Endothelial cell (in vitro differentiated cells): ENCODE measurements around the gene IGFBPL1. TPM values are rescaled to one million over a fixed set of nuclear protein-coding genes. Genes with fewer than 3 reads are reported as not detected.

ENCODE experiments used
- DNase-seq: peaks from one replicate; pipeline ENCODE4 v3.0.0; 2021; ENCODE audit warnings: low spot score
- H3K27ac Mint-ChIP-seq: one replicate; pipeline ENCODE4 v1.8.0; 2021; ENCODE audit warnings: mixed read lengths, inconsistent platforms; ENCODE audit not compliant: unreplicated experiment
- H3K27me3 Mint-ChIP-seq: one replicate; pipeline ENCODE4 v1.8.0; 2021; ENCODE audit warnings: mild to moderate bottlenecking, moderate library complexity, mixed read lengths, inconsistent platforms; ENCODE audit not compliant: unreplicated experiment
- H3K36me3 Mint-ChIP-seq: one replicate; pipeline ENCODE4 v1.8.0; 2021; ENCODE audit warnings: mild to moderate bottlenecking, low read depth, mixed read lengths, inconsistent platforms; ENCODE audit not compliant: unreplicated experiment
- H3K4me1 Mint-ChIP-seq: one replicate; pipeline ENCODE4 v1.8.0; 2021; ENCODE audit warnings: mild to moderate bottlenecking, mixed read lengths, inconsistent platforms; ENCODE audit not compliant: unreplicated experiment
- H3K4me3 Mint-ChIP-seq: one replicate; pipeline ENCODE4 v1.8.0; 2021; ENCODE audit warnings: mild to moderate bottlenecking, mixed read lengths, inconsistent platforms; ENCODE audit not compliant: unreplicated experiment
- H3K9me3 Mint-ChIP-seq: one replicate; pipeline ENCODE4 v1.8.0; 2021; ENCODE audit warnings: mixed read lengths, inconsistent platforms; ENCODE audit not compliant: unreplicated experiment
- CTCF ChIP-seq: fragments of 200-600 bp; sonication (generic); IDR thresholded peaks from one replicate; pipeline ENCODE4 v1.5.0; 2021; ENCODE audit warnings: antibody characterized with exemption; ENCODE audit not compliant: unreplicated experiment
- total RNA-seq: library from RNA; stranded (reverse); fragmentation: NEBNext Ultra II Directional; extraction: Animal tissue kit (Norgen Biotek cat#: 25700); gene quantifications from one replicate; pipeline ENCODE4 v1.2.1, GENCODE V29; 2021; ENCODE audit not compliant: unreplicated experiment

The IGFBPL1 gene
- total RNA-seq, 1 donor from 2014 or later = 9.1 TPM

- H3K4me3 Mint-ChIP-seq = no peak overlapping the region
- H3K27ac Mint-ChIP-seq = no peak overlapping the region
- H3K27me3 Mint-ChIP-seq = peaks cover 2% of the 10 kb centered on the region
- H3K4me1 Mint-ChIP-seq = peaks cover 12% of the 10 kb centered on the region
- TF ChIP-seq CTCF = no peak
- H3K36me3 Mint-ChIP-seq = no peaks in the 10 kb centered on the region
- no peaks in the 10 kb centered on the region for H3K9me3 Mint-ChIP-seq
- DNase-seq = no peak
Observed at GRCh38 chr9:38356851-38357250, 67.4 kb downstream of the IGFBPL1 start.

Other genes with a start within 250 kb of the IGFBPL1 start
- gene ALDH1B1, start 31.8 kb downstream of the IGFBPL1 start, total RNA-seq = 18.7 TPM
- 0.10 TPM for gene ANKRD18A, start 196.1 kb upstream of the IGFBPL1 start, total RNA-seq